GM12874 (cell line): ENCODE measurements around the gene AHDC1.

Source experiments
- CTCF ChIP-seq: IDR thresholded peaks from 2 replicates; pipeline ENCODE4 v1.5.1; 2011; ENCODE audit warnings: low read depth, mild to moderate bottlenecking, control low read depth, low read length, moderate library complexity; ENCODE audit not compliant: insufficient read depth

AHDC1 gene

GRCh38 chr1:27527890-27528817, 75.8 kb downstream of the AHDC1 start:
- TF ChIP-seq CTCF: no peak

GRCh38 chr1:27527223-27527889, 76.6 kb downstream of the AHDC1 start:
- no peak for TF ChIP-seq CTCF

- no peak for TF ChIP-seq CTCF
These were observed 77.2 kb downstream of the AHDC1 start for GRCh38 chr1:27526569-27527222.

GRCh38 chr1:27525296-27526272, 78.4 kb downstream of the AHDC1 start:
- no peak for TF ChIP-seq CTCF

- no peak for TF ChIP-seq CTCF
These were observed 80.5 kb downstream of the AHDC1 start for GRCh38 chr1:27523337-27524020.

- TF ChIP-seq CTCF: peak; percentile 46
These were observed 81.3 kb downstream of the AHDC1 start for GRCh38 chr1:27522432-27523336.
